OCI-LY3 (cell line): Measurements from ENCODE around the gene MEI4.

Experiments used
- H2AFZ ChIP-seq: fragments of 200-600, 300-600 bp; shearing (Covaris generic); 2 replicates; pipeline ENCODE4 v1.6.0; 2014; ENCODE audit warnings: antibody characterized with exemption, low read depth, low read length
- H3K27ac ChIP-seq: fragments of 200-600, 300-600 bp; sonication (generic); 2 replicates; pipeline ENCODE4 v1.5.1; 2014; ENCODE audit warnings: mild to moderate bottlenecking, low read length, moderate library complexity, mixed read lengths
- H3K27me3 ChIP-seq: fragments of 200-600, 300-600 bp; sonication (generic); 2 replicates; pipeline ENCODE4 v1.6.1; 2014; ENCODE audit warnings: low read depth, low read length, mixed read lengths
- H3K36me3 ChIP-seq: fragments of 200-600, 300-600 bp; sonication (generic); replicated peaks from 2 replicates; pipeline ENCODE3; 2014; ENCODE audit warnings: low read depth, low read length, mixed read lengths
- H3K4me1 ChIP-seq: fragments of 300-600, 200-600 bp; sonication (generic); 2 replicates; pipeline ENCODE4 v1.6.1; 2014; ENCODE audit warnings: low read length, mixed read lengths
- H3K4me2 ChIP-seq: fragments of 200-600, 300-600 bp; sonication (generic); 2 replicates; pipeline ENCODE4 v1.6.1; 2014; ENCODE audit warnings: low read length, mixed read lengths
- H3K4me3 ChIP-seq: fragments of 300-600, 200-600 bp; sonication (generic); 2 replicates; pipeline ENCODE4 v1.5.1; 2014; ENCODE audit warnings: antibody characterized with exemption, mild to moderate bottlenecking, low read length, moderate library complexity
- H3K79me2 ChIP-seq: fragments of 300-600, 200-600 bp; shearing (Covaris generic); 2 replicates; pipeline ENCODE4 v1.6.1; 2014; ENCODE audit warnings: mild to moderate bottlenecking, low read length, mixed read lengths
- H3K9ac ChIP-seq: fragments of 300-600, 200-600 bp; shearing (Covaris generic); 2 replicates; pipeline ENCODE4 v1.6.0; 2014; ENCODE audit warnings: mild to moderate bottlenecking, low read length, moderate library complexity
- H3K9me3 ChIP-seq: fragments of 200-600, 300-600 bp; shearing (Covaris generic); 2 replicates; pipeline ENCODE4 v1.6.1; 2014; ENCODE audit warnings: low read length, mixed read lengths; ENCODE audit not compliant: insufficient read depth
- H4K20me1 ChIP-seq: fragments of 200-600, 300-600 bp; sonication (generic); 2 replicates; pipeline ENCODE4 v1.6.1; 2016; ENCODE audit warnings: low read length, mixed read lengths; ENCODE audit not compliant: insufficient read depth
- EZH2phosphoT487 ChIP-seq: fragments of 200-600 bp; shearing (Covaris generic); IDR thresholded peaks from 2 replicates; pipeline ENCODE4 v1.6.1; 2018; ENCODE audit warnings: antibody characterized with exemption, mixed run types, low read depth
- TF ChIP-seq, protein P1 (sequence below): fragments of 200-600, 300-600 bp; sonication (generic); IDR thresholded peaks from 2 replicates; pipeline ENCODE4 v1.5.1; 2014; ENCODE audit warnings: antibody characterized with exemption, low read length, low read depth

MEI4 gene

DNA sequence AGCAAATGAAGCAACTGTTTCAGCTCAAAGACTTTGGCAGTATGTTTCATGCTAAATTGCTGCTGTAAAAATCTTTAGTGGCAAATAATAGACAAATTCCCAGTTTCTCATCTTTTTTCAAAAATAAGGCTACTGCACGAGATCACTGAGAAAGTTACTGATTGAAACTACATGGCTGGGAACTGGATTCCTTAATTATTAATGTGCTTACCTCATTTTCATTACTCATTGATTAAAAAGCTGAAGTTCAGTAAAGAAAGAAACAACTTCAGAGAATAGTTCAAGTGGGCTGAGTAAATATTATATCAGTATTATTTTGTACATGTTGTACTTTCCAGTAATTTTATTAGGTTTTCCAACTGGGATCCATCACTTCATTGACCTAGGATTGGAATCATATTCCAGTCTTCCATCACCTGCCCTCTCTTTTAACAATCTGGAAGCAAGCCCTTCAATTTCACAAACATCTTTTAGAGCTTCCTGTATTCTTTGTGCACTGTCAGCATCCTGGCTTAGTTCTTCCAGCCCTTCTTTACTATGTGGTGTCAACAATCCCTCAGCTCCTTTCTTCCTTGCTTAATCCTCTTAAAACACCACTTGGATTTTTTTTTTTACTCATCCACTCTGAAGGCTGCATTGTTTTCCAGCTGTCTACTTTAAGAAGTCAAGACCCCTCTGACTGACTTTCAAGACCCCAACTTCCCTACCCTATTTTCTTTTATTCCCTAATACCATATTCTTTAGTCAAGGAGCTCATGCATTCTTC is 4.3 kb downstream of the MEI4 start:
- TF ChIP-seq, protein P1, sequence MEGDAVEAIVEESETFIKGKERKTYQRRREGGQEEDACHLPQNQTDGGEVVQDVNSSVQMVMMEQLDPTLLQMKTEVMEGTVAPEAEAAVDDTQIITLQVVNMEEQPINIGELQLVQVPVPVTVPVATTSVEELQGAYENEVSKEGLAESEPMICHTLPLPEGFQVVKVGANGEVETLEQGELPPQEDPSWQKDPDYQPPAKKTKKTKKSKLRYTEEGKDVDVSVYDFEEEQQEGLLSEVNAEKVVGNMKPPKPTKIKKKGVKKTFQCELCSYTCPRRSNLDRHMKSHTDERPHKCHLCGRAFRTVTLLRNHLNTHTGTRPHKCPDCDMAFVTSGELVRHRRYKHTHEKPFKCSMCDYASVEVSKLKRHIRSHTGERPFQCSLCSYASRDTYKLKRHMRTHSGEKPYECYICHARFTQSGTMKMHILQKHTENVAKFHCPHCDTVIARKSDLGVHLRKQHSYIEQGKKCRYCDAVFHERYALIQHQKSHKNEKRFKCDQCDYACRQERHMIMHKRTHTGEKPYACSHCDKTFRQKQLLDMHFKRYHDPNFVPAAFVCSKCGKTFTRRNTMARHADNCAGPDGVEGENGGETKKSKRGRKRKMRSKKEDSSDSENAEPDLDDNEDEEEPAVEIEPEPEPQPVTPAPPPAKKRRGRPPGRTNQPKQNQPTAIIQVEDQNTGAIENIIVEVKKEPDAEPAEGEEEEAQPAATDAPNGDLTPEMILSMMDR = no peak
- no peak for TF ChIP-seq EZH2phosphoT487
- no peaks in the 10 kb centered on the region for H3K36me3 ChIP-seq
- no peaks in the 10 kb centered on the region for H3K4me1 ChIP-seq
- H3K9ac ChIP-seq = no peak overlapping the region
- no peak overlapping the region for H3K4me3 ChIP-seq
- no peaks in the 10 kb centered on the region for H3K9me3 ChIP-seq
- no peaks in the 10 kb centered on the region for H4K20me1 ChIP-seq
- no peaks in the 10 kb centered on the region for H3K27me3 ChIP-seq
- H3K4me2 ChIP-seq = no peak overlapping the region
- H3K27ac ChIP-seq = no peak overlapping the region
- no peak overlapping the region for H2AFZ ChIP-seq
- no peaks in the 10 kb centered on the region for H3K79me2 ChIP-seq

DNA sequence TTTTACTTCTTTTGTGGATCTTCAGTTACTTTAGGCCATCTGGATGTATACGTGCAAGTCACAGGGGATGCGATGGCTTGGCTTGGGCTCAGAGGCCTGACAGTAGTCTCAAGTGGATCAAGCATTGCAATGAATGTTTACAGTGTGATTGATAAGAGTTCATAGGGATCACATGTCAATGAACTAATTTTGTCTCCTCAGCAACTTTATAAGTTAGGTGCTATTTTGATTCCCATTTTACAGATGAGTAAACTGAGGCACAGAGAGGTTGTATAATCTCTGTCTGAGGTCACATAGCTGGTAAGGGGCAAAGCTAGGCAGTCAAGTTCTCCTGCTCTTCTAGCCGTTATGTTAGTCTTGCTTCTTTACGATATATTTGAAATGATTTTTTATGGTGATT is 13.5 kb downstream of the MEI4 start:
- no peaks in the 10 kb centered on the region for H3K9me3 ChIP-seq
- no peak overlapping the region for H2AFZ ChIP-seq
- no peak overlapping the region for H3K4me2 ChIP-seq
- no peak overlapping the region for H3K9ac ChIP-seq
- H3K79me2 ChIP-seq = no peaks in the 10 kb centered on the region
- H3K4me3 ChIP-seq = no peak overlapping the region
- no peak overlapping the region for H3K27ac ChIP-seq
- H3K36me3 ChIP-seq = no peaks in the 10 kb centered on the region
- no peaks in the 10 kb centered on the region for H4K20me1 ChIP-seq
- H3K27me3 ChIP-seq = no peaks in the 10 kb centered on the region
- no peaks in the 10 kb centered on the region for H3K4me1 ChIP-seq
- TF ChIP-seq, protein P1 = no peak
- TF ChIP-seq EZH2phosphoT487 = no peak

DNA sequence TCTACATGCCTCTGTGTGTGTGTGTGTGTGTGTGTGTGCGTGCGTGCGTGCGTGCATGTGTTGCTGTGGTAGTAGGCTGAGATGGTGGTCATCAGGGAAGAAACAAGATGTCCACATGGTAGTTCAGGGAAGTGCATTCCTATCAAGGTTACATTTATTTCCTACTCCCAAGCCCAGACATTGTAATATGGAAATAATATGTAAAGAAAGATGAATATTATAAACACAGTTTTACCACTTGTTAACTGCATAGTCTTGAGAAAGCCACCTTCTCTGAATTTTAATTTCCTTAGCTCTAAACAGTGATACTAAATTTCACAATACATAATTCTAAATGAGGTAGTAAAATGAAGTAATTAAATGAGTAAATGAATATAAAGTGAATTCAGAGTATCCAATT is 14.0 kb downstream of the MEI4 start:
- H3K27me3 ChIP-seq = no peaks in the 10 kb centered on the region
- no peaks in the 10 kb centered on the region for H3K4me1 ChIP-seq

DNA sequence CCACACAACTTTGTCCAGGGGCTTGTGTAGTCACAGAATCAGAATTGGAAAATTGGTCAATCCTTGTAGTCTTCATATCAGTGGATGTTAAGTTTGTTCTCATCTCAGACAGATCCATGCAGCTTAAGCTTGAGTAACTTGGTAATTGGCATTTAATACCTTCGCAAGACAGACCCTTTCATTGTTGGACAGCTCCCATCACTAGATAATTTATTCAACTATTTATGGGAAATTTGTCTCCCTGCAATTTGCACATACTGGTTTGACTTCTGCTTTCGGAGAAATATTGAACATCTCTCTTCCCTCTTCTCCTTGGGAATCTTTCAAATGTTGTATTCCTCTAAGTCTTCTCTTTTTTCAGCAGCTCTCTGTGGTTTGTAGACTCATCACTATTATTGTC is 17.1 kb downstream of the MEI4 start:
- TF ChIP-seq, protein P1 = no peak
- no peak for TF ChIP-seq EZH2phosphoT487
- no peaks in the 10 kb centered on the region for H3K79me2 ChIP-seq

More for the DNA sequence above, 14.0 kb downstream of the MEI4 start:
- H3K4me3 ChIP-seq = no peak overlapping the region
- no peak for TF ChIP-seq EZH2phosphoT487
- TF ChIP-seq, protein P1 = no peak
- no peaks in the 10 kb centered on the region for H3K36me3 ChIP-seq
- no peaks in the 10 kb centered on the region for H3K9me3 ChIP-seq
- H3K79me2 ChIP-seq = no peaks in the 10 kb centered on the region
- H4K20me1 ChIP-seq = no peaks in the 10 kb centered on the region
- H3K27ac ChIP-seq = no peak overlapping the region
- no peak overlapping the region for H2AFZ ChIP-seq
- H3K9ac ChIP-seq = no peak overlapping the region
- no peak overlapping the region for H3K4me2 ChIP-seq

More for the DNA sequence above, 17.1 kb downstream of the MEI4 start:
- Histone ChIP-seq H3K4me3 (no peak overlapping the region), H3K4me1 (no peaks in the 10 kb centered on the region), H3K36me3 (no peaks in the 10 kb centered on the region), H3K27me3 (no peaks in the 10 kb centered on the region), H4K20me1 (no peaks in the 10 kb centered on the region), H3K27ac (no peak overlapping the region), H3K9me3 (no peaks in the 10 kb centered on the region), H3K4me2 (no peak overlapping the region), H2AFZ (no peak overlapping the region), H3K9ac (no peak overlapping the region)
